ENCODE results near the gene DDO. TPM values are rescaled to one million over a fixed set of nuclear protein-coding genes. Genes with fewer than 3 reads are reported as not detected.

DDO gene
- total and polyA plus RNA-seq, 2 experiments from 2014 or later = 0.10 TPM; not detected in 1

DNA sequence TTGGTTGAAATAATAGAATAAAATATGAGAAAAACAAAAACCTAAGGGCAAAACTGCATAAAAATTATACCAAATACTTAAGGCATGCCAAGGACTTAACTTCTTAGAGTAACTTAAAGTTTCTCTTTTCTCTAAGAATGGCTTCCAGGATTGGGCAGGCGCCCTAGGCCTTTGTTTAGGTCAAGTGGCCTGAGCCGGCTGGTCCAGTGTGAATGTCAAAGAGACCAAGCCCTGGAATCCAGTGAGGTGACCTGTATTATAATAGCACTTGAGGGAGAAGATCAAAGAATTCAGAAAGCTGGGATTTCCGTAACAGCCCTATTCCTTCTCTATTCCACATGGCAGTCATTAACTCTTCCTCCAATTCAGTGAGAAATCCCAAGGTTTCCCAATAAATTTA is 63.8 kb downstream of the DDO start:
- H3K27me3 Mint-ChIP-seq (ENCODE audit: insufficient read depth, low read depth, poor library complexity) = peaks cover 13% of the 10 kb centered on the region
- peak; percentile 16; the same call in 2 of the 3 replicates for ATAC-seq

More for the DNA sequence above, 63.8 kb downstream of the DDO start:
- peaks cover 41% of the 10 kb centered on the region for H3K4me1 ChIP-seq (ENCODE audit: insufficient read depth)
- no peaks in the 10 kb centered on the region for H3K79me2 ChIP-seq (replicated peaks; ENCODE audit: insufficient read depth)
- H4K20me1 ChIP-seq (replicated peaks; ENCODE audit: insufficient read depth) = no peaks in the 10 kb centered on the region
- H3K4me3 ChIP-seq = no peak overlapping the region
- H3K4me2 ChIP-seq = no peak overlapping the region
- peaks cover 11% of the 10 kb centered on the region for H3K27me3 ChIP-seq (ENCODE audit: insufficient read depth)
- H2AFZ ChIP-seq = no peak overlapping the region
- no peaks in the 10 kb centered on the region for H3K9me2 ChIP-seq (ENCODE audit: insufficient read depth)
- Mint-ChIP-seq H3K27ac (no peak overlapping the region), H3K4me1 (peaks cover 42% of the 10 kb centered on the region), H3K36me3 (ENCODE audit: low read depth) (no peaks in the 10 kb centered on the region; the same call in 2 of the 3 replicates), H3K9me3 (no peaks in the 10 kb centered on the region), H3K4me3 (no peak overlapping the region)
- H3K27ac ChIP-seq (ENCODE audit: low read depth) = no peak overlapping the region
- no peaks in the 10 kb centered on the region for H3K36me3 ChIP-seq (ENCODE audit: insufficient read depth)
- H3F3A ChIP-seq (replicated peaks; ENCODE audit: low read depth) = no peaks in the 10 kb centered on the region
- peak; percentile 44 for DNase-seq (ENCODE audit: low spot score)
- no peak for TF ChIP-seq CREB1 (CRISPR knock-in tag; IDR thresholded peaks at IDR 0.05; ENCODE audit: low read depth)
- TF ChIP-seq STAT1 (IDR thresholded peaks at IDR 0.05; ENCODE audit: unreplicated experiment) = no peak
- TF ChIP-seq, protein P1, sequence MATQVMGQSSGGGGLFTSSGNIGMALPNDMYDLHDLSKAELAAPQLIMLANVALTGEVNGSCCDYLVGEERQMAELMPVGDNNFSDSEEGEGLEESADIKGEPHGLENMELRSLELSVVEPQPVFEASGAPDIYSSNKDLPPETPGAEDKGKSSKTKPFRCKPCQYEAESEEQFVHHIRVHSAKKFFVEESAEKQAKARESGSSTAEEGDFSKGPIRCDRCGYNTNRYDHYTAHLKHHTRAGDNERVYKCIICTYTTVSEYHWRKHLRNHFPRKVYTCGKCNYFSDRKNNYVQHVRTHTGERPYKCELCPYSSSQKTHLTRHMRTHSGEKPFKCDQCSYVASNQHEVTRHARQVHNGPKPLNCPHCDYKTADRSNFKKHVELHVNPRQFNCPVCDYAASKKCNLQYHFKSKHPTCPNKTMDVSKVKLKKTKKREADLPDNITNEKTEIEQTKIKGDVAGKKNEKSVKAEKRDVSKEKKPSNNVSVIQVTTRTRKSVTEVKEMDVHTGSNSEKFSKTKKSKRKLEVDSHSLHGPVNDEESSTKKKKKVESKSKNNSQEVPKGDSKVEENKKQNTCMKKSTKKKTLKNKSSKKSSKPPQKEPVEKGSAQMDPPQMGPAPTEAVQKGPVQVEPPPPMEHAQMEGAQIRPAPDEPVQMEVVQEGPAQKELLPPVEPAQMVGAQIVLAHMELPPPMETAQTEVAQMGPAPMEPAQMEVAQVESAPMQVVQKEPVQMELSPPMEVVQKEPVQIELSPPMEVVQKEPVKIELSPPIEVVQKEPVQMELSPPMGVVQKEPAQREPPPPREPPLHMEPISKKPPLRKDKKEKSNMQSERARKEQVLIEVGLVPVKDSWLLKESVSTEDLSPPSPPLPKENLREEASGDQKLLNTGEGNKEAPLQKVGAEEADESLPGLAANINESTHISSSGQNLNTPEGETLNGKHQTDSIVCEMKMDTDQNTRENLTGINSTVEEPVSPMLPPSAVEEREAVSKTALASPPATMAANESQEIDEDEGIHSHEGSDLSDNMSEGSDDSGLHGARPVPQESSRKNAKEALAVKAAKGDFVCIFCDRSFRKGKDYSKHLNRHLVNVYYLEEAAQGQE (IDR thresholded peaks at IDR 0.05; ENCODE audit: unreplicated experiment) = no peak
- TF ChIP-seq JUNB (IDR thresholded peaks at IDR 0.05; ENCODE audit: unreplicated experiment) = no peak
- TF ChIP-seq ZNF331 (CRISPR knock-in tag; IDR thresholded peaks at IDR 0.05; ENCODE audit: low read depth) = no peak
- TF ChIP-seq, protein P2, sequence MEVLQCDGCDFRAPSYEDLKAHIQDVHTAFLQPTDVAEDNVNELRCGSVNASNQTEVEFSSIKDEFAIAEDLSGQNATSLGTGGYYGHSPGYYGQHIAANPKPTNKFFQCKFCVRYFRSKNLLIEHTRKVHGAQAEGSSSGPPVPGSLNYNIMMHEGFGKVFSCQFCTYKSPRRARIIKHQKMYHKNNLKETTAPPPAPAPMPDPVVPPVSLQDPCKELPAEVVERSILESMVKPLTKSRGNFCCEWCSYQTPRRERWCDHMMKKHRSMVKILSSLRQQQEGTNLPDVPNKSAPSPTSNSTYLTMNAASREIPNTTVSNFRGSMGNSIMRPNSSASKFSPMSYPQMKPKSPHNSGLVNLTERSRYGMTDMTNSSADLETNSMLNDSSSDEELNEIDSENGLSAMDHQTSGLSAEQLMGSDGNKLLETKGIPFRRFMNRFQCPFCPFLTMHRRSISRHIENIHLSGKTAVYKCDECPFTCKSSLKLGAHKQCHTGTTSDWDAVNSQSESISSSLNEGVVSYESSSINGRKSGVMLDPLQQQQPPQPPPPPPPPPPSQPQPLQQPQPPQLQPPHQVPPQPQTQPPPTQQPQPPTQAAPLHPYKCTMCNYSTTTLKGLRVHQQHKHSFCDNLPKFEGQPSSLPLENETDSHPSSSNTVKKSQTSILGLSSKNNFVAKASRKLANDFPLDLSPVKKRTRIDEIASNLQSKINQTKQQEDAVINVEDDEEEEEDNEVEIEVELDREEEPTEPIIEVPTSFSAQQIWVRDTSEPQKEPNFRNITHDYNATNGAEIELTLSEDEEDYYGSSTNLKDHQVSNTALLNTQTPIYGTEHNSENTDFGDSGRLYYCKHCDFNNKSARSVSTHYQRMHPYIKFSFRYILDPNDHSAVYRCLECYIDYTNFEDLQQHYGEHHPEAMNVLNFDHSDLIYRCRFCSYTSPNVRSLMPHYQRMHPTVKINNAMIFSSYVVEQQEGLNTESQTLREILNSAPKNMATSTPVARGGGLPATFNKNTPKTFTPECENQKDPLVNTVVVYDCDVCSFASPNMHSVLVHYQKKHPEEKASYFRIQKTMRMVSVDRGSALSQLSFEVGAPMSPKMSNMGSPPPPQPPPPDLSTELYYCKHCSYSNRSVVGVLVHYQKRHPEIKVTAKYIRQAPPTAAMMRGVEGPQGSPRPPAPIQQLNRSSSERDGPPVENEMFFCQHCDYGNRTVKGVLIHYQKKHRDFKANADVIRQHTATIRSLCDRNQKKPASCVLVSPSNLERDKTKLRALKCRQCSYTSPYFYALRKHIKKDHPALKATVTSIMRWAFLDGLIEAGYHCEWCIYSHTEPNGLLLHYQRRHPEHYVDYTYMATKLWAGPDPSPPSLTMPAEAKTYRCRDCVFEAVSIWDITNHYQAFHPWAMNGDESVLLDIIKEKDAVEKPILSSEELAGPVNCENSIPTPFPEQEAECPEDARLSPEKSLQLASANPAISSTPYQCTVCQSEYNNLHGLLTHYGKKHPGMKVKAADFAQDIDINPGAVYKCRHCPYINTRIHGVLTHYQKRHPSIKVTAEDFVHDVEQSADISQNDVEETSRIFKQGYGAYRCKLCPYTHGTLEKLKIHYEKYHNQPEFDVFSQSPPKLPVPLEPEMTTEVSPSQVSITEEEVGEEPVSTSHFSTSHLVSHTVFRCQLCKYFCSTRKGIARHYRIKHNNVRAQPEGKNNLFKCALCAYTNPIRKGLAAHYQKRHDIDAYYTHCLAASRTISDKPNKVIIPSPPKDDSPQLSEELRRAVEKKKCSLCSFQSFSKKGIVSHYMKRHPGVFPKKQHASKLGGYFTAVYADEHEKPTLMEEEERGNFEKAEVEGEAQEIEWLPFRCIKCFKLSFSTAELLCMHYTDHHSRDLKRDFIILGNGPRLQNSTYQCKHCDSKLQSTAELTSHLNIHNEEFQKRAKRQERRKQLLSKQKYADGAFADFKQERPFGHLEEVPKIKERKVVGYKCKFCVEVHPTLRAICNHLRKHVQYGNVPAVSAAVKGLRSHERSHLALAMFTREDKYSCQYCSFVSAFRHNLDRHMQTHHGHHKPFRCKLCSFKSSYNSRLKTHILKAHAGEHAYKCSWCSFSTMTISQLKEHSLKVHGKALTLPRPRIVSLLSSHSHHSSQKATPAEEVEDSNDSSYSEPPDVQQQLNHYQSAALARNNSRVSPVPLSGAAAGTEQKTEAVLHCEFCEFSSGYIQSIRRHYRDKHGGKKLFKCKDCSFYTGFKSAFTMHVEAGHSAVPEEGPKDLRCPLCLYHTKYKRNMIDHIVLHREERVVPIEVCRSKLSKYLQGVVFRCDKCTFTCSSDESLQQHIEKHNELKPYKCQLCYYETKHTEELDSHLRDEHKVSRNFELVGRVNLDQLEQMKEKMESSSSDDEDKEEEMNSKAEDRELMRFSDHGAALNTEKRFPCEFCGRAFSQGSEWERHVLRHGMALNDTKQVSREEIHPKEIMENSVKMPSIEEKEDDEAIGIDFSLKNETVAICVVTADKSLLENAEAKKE (CRISPR knock-in tag; IDR thresholded peaks at IDR 0.05) = no peak
- TF ChIP-seq ZNF114 (CRISPR knock-in tag; IDR thresholded peaks at IDR 0.05) = no peak
- TF ChIP-seq, protein P3, sequence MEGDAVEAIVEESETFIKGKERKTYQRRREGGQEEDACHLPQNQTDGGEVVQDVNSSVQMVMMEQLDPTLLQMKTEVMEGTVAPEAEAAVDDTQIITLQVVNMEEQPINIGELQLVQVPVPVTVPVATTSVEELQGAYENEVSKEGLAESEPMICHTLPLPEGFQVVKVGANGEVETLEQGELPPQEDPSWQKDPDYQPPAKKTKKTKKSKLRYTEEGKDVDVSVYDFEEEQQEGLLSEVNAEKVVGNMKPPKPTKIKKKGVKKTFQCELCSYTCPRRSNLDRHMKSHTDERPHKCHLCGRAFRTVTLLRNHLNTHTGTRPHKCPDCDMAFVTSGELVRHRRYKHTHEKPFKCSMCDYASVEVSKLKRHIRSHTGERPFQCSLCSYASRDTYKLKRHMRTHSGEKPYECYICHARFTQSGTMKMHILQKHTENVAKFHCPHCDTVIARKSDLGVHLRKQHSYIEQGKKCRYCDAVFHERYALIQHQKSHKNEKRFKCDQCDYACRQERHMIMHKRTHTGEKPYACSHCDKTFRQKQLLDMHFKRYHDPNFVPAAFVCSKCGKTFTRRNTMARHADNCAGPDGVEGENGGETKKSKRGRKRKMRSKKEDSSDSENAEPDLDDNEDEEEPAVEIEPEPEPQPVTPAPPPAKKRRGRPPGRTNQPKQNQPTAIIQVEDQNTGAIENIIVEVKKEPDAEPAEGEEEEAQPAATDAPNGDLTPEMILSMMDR (conservative IDR thresholded peaks at IDR 0.05; ENCODE audit: low read depth in 2 of 2) = no peak
- TF ChIP-seq, protein P4, sequence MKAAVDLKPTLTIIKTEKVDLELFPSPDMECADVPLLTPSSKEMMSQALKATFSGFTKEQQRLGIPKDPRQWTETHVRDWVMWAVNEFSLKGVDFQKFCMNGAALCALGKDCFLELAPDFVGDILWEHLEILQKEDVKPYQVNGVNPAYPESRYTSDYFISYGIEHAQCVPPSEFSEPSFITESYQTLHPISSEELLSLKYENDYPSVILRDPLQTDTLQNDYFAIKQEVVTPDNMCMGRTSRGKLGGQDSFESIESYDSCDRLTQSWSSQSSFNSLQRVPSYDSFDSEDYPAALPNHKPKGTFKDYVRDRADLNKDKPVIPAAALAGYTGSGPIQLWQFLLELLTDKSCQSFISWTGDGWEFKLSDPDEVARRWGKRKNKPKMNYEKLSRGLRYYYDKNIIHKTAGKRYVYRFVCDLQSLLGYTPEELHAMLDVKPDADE (IDR thresholded peaks at IDR 0.05) = no peak
